Ishikawa (cell line): Measurements from ENCODE around the gene ZGPAT.

Source experiments
- CEBPB ChIP-seq: IDR thresholded peaks from 2 replicates; pipeline ENCODE4 v1.6.1; 2012
- CREB1 ChIP-seq: IDR thresholded peaks from 2 replicates; pipeline ENCODE4 v1.6.1; 2012; ENCODE audit warnings: low read depth
- EGR1 ChIP-seq: IDR thresholded peaks from 2 replicates; pipeline ENCODE4 v1.6.1; 2012
- EP300 ChIP-seq: IDR thresholded peaks from 2 replicates; pipeline ENCODE4 v1.6.1; 2012; ENCODE audit warnings: borderline replicate concordance
- FOXM1 ChIP-seq: IDR thresholded peaks from 2 replicates; pipeline ENCODE4 v1.6.1; 2012; ENCODE audit warnings: low read depth, borderline replicate concordance
- MAX ChIP-seq: IDR thresholded peaks from 2 replicates; pipeline ENCODE4 v1.6.1; 2012
- NFIC ChIP-seq: IDR thresholded peaks from 2 replicates; pipeline ENCODE4 v1.6.1; 2012
- RAD21 ChIP-seq: IDR thresholded peaks from 2 replicates; pipeline ENCODE4 v1.6.1; 2012; ENCODE audit warnings: low read depth
- REST ChIP-seq: IDR thresholded peaks from 2 replicates; pipeline ENCODE4 v1.6.1; 2012; ENCODE audit warnings: low read depth, mild to moderate bottlenecking
- TAF1 ChIP-seq: IDR thresholded peaks from 2 replicates; pipeline ENCODE4 v1.6.1; 2012; ENCODE audit warnings: low read depth, mild to moderate bottlenecking
- TCF12 ChIP-seq: IDR thresholded peaks from 2 replicates; pipeline ENCODE4 v1.6.1; 2012; ENCODE audit warnings: low read depth
- TEAD4 ChIP-seq: IDR thresholded peaks from 2 replicates; pipeline ENCODE4 v1.6.1; 2012
- USF1 ChIP-seq: IDR thresholded peaks from 2 replicates; pipeline ENCODE4 v1.6.1; 2012
- YY1 ChIP-seq: IDR thresholded peaks from 2 replicates; pipeline ENCODE4 v1.6.1; 2012; ENCODE audit warnings: low read depth
- ZBTB7A ChIP-seq: IDR thresholded peaks from 2 replicates; pipeline ENCODE4 v1.6.1; 2012; ENCODE audit warnings: low read depth

The ZGPAT gene

DNA sequence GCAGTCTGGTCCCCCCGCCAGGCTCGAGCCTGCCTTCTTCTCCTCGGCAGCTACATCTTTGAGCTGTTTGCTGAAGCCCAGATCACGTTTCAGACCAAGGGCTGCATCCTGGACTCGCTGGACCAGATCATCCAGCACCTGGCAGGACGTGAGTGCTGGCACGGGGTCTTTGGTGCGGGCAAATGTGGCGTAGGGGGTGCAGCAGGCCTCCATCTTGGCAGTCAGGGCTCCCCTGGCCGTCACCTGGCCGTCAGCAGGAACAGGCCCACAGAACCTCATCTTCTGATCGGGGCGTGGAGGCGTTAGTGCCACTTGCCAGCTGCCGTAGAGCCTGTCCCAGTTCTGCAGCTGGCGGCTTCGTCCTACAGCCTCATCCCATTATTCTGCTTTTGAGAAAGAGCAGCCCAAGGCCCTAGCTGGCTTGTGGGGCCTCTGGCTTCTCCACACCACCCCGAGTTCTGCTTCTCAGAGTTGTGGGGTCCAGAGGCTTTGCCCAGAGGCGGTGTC lies 28.0 kb upstream of the ZGPAT start:
- TF ChIP-seq CREB1 = no peak
- no peak for TF ChIP-seq RAD21
- TF ChIP-seq FOXM1 = no peak
- no peak for TF ChIP-seq REST
- TF ChIP-seq ZBTB7A = no peak
- TF ChIP-seq EP300 = no peak
- no peak for TF ChIP-seq TCF12
- TF ChIP-seq YY1 = no peak
- no peak for TF ChIP-seq TEAD4
- TF ChIP-seq USF1 = no peak
- no peak for TF ChIP-seq EGR1
- TF ChIP-seq MAX = no peak
- no peak for TF ChIP-seq NFIC
- no peak for TF ChIP-seq CEBPB
- TF ChIP-seq TAF1 = no peak

DNA sequence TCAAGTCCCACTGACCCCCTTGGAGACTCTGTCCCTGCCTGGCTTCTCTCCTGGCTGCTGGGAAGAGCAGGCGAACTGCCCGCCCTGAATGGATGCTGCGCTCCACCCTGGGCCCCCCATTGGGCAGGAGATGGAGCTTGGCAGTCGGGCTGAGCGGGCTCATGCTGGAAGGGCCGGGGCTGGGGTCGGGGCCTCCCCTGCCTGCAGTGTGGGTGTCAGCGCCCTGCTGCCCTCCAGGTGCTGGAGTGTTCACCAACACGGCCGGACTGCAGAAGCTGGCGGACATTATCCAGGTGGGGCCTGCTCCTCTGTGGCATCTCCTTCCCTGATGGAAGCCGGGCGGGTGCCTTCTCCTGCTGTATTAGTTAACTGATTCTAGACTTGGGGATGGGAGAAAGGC lies 27.4 kb upstream of the ZGPAT start:
- no peak for TF ChIP-seq YY1
- TF ChIP-seq TCF12 = no peak
- no peak for TF ChIP-seq TAF1
- no peak for TF ChIP-seq EGR1
- TF ChIP-seq USF1 = no peak
- no peak for TF ChIP-seq NFIC
- TF ChIP-seq FOXM1 = no peak
- TF ChIP-seq REST = no peak
- no peak for TF ChIP-seq CREB1
- TF ChIP-seq ZBTB7A = no peak
- no peak for TF ChIP-seq MAX
- TF ChIP-seq EP300 = no peak
- TF ChIP-seq RAD21 = no peak
- no peak for TF ChIP-seq TEAD4
- no peak for TF ChIP-seq CEBPB

- TF ChIP-seq FOXM1 = no peak
- TF ChIP-seq USF1 = no peak
- no peak for TF ChIP-seq RAD21
- no peak for TF ChIP-seq TCF12
- TF ChIP-seq EGR1 = no peak
- TF ChIP-seq TEAD4 = no peak
- no peak for TF ChIP-seq TAF1
- no peak for TF ChIP-seq ZBTB7A
- TF ChIP-seq CREB1 = no peak
- TF ChIP-seq REST = no peak
- TF ChIP-seq YY1 = no peak
- TF ChIP-seq CEBPB = no peak
- no peak for TF ChIP-seq NFIC
- no peak for TF ChIP-seq EP300
- no peak for TF ChIP-seq MAX
Observed at GRCh38 chr20:63680857-63681608, 26.8 kb upstream of the ZGPAT start.
